Gastrocnemius medialis (tissue), 4 donors: ENCODE results near the gene LEP.

Experiments
- POLR2A ChIP-seq, 2 donors: fragments of 450-650 bp; IDR thresholded peaks; one replicate each; pipeline ENCODE4 v1.6.1; 2017; ENCODE audit warnings: antibody characterized with exemption in 2 of 2, mild to moderate bottlenecking in 2 of 2, moderate library complexity in 2 of 2
- TF ChIP-seq, protein P1 (sequence below), 5 experiments: fragments of 450-650 bp in 3 of 5; fragments of 200-600 bp in 2 of 5; sonication (generic) in 2 of 5; IDR thresholded peaks in 4 of 5; conservative IDR thresholded peaks in 1 of 5; 1 replicate in 4 of 5; 2 replicates in 1 of 5; pipeline ENCODE4 v1.5.1; 2016 to 2019; ENCODE audit warnings: antibody characterized with exemption in 5 of 5, mild to moderate bottlenecking in 3 of 5, moderate library complexity in 3 of 5

DNA sequence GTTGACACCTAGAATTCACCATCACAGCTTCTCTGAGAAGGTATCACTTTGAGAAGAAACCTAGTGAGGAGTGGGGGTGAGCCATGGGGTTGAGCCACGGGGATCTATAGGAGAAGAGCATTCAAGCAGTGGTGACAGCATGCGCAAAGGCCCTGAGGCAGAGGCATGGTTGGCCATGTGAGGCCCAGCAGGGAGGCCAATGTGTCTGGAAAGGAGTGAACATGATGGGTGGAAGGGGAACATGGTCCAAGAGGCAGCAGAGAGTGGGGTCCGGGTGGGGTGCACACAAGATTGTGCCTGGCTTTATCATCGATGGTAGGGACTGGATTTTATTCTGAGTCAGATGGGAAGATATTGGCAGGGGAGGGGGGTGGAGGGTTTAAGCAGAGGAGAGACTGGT is 36.0 kb upstream of the LEP start:
- TF ChIP-seq, protein P1, sequence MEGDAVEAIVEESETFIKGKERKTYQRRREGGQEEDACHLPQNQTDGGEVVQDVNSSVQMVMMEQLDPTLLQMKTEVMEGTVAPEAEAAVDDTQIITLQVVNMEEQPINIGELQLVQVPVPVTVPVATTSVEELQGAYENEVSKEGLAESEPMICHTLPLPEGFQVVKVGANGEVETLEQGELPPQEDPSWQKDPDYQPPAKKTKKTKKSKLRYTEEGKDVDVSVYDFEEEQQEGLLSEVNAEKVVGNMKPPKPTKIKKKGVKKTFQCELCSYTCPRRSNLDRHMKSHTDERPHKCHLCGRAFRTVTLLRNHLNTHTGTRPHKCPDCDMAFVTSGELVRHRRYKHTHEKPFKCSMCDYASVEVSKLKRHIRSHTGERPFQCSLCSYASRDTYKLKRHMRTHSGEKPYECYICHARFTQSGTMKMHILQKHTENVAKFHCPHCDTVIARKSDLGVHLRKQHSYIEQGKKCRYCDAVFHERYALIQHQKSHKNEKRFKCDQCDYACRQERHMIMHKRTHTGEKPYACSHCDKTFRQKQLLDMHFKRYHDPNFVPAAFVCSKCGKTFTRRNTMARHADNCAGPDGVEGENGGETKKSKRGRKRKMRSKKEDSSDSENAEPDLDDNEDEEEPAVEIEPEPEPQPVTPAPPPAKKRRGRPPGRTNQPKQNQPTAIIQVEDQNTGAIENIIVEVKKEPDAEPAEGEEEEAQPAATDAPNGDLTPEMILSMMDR (IDR thresholded peaks at IDR 0.05 in 4 of 5, conservative IDR thresholded peaks at IDR 0.05 in 1 of 5): no peak
- no peak for TF ChIP-seq POLR2A (IDR thresholded peaks at IDR 0.05)
